ENCODE measurements around the gene ABCD4. TPM values are rescaled to one million over a fixed set of nuclear protein-coding genes. Genes with fewer than 3 reads are reported as not detected.

Gene ABCD4
- 17.8 and 21.5 TPM in 2 replicates for total RNA-seq

DNA sequence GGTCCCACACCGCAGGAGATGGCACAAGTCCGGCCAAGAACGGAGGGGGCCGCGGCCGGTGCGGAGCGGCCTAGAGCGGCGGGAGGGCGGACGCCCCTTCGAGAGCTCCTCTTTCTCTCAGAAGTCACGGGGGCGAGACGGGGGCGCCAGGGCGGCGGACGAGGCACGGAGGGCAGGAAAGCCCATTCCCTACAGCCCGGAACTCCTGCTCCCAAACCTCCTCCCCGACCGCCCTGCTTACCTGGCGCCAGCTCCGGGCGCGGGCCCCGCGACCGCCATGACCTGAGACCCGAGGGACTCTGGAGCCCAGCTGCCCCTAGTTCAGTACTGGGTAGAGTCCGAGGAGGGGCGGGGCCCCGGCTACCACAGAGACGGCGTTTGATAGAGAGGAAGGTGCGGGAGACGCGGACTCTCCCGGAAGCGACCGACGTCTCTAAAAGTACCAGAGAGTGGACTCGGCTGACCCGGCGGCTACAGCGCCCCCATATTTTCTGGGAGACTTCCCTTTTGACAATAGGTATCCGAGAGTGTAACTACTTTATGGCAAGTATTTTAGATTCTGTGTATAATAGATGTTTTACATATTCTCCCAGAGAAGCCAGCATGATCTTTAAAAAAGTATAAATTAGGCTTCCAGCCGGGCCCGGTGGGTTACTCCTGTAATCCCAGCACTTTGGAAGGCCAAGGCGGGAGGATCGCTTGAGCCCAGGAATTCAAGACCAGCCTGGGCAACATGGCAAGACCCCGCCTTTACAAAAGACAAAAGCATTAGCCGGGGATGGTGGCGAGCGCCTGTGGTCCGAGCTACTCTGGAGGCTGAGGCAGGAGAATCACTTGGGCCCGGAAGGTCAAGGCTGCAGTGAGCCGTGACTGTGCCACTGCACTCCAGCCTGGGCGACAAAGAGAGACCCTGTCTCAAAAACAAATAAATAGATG is at the start of gene ABCD4:
TSS of gene ABCD4 (minus strand) at position 301 of the 936 bp plus-strand sequence. CDS start at position 279, 22 bp downstream.

DNA sequence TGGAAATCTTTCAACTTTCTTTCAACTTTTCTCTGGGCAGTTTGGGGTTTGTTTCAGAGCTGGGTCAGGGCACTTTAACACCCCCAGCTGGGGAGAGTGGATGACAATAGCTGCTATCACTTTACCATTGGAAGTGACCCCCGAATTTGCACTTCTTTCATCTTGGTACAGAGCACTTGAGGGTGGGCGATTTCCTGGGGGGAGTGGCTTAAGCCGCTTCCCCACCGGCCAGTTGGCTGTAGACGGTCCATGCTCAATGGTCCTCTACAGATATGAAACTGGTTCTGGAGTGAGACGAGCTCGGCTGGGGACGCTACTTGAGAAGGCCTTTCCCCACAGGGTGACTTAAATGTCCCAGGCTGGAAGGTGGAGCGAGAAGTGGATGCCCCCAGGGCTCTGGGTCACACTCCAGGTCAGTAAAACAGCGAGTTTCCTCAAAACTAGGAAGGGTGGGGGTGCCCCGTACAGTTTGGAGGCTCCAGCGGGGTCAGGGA is 45.6 kb upstream of the ABCD4 start, which contains the start of gene VRTN:
TSS of gene VRTN (plus strand) at position 231 of the 494 bp plus-strand sequence. CDS start 8,313 bp downstream, outside the sequence.

GRCh38 chr14:74238974-74239847 is 63.5 kb downstream of the ABCD4 start, which contains the start of gene VSX2:
Gene VSX2, plus strand, starts transcription at chr14:74239449. Its CDS starts 113 bp downstream, at chr14:74239562.

Other genes starting within 250 kb of the ABCD4 start
- gene ALDH6A1, start 218.5 kb downstream of the ABCD4 start, total RNA-seq = 22.6 and 34.0 TPM in 2 replicates
- gene LIN52, start 218.0 kb downstream of the ABCD4 start, total RNA-seq = 2.1 and 6.3 TPM in 2 replicates
- gene VSX2, start 63.5 kb downstream of the ABCD4 start, total RNA-seq = not detected in 2 replicates
- gene VRTN, start 45.5 kb upstream of the ABCD4 start, total RNA-seq = not detected in 2 replicates
- not detected in 2 replicates for gene SYNDIG1L, start 123.3 kb upstream of the ABCD4 start, total RNA-seq
- 362 and 444 TPM in 2 replicates for gene NPC2, start 190.4 kb upstream of the ABCD4 start, total RNA-seq
- gene ISCA2, start 190.8 kb upstream of the ABCD4 start, total RNA-seq = 16.4 and 25.6 TPM in 2 replicates

All from pericardium fibroblast (primary cell).